HG03066 (cell line): ENCODE results near the gene GIMAP8.
"Not testable (repeated sequence)": the region's sequence is repeated elsewhere in the genome, so short reads cannot be mapped to it uniquely, and the experiment has no call there.

Source experiments
- ATAC-seq: cut with Tn5 transposase; IDR thresholded peaks from one replicate; pipeline ENCODE4 v1.9.1; 2021; ENCODE audit warnings: low read depth; ENCODE audit not compliant: unreplicated experiment

The GIMAP8 gene

DNA sequence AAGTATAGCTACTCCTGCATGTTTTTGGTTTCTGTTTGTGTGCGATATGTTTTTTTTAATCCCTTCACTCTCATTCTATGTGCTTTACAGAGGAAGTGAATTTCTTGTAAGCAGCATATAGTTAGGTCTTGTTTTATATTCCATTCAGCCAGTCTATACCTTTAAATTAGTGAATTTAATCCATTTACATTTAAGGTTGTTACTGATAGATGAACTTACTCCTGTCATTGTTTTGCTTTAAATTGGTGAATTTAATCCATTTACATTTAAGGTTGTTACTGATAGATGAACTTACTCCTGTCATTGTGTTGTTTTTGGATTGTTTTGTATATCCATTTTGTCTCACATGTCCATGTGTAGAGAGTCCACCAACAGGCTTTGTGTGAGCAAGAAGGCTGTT, 11.1 kb downstream of the GIMAP8 start:
- no peak for ATAC-seq

DNA sequence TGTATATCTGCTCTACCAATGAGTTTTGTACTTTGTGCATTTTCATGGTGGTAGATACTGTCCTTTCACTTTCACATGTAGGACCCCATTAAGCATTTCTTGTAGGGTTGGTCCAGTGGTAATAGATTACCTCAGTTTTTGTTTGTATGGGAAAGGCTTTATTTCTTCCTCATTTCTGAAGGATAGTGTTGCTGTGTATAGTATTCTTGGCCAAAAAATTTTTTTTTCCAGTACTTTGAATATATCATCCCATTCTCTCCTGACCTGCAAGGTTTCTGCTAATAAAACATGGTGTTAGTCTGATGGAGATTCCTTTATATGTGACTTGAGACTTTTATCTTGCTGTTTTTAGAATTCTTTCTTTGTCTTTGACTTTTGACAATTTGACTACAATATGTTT, 12.0 kb downstream of the GIMAP8 start:
- no peak for ATAC-seq

- ATAC-seq: no peak
Observed at GRCh38 chr7:150463461-150463860, 13.0 kb downstream of the GIMAP8 start.

GRCh38 chr7:150464962-150465361, 14.5 kb downstream of the GIMAP8 start:
- no peak for ATAC-seq

GRCh38 chr7:150465414-150465813, 15.0 kb downstream of the GIMAP8 start:
- no peak for ATAC-seq

DNA sequence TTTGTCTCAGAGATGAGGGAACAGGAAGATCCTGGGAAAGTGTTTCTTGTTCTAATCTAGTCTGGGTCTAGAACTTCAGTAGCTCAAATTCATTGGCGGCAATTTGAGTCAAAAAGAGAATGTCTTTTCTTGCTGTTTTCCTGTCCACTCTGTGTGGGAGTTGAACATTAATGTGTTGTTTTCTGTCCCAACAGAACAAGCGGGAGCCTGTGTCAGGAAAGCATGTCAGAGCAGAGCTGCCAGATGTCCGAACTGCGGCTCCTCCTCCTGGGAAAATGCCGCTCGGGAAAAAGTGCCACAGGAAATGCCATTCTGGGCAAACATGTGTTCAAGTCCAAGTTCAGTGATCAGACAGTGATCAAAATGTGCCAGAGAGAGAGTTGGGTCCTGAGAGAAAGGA, 16.0 kb downstream of the GIMAP8 start:
- ATAC-seq: no peak

GRCh38 chr7:150468241-150468640, 17.8 kb downstream of the GIMAP8 start:
- no peak for ATAC-seq

DNA sequence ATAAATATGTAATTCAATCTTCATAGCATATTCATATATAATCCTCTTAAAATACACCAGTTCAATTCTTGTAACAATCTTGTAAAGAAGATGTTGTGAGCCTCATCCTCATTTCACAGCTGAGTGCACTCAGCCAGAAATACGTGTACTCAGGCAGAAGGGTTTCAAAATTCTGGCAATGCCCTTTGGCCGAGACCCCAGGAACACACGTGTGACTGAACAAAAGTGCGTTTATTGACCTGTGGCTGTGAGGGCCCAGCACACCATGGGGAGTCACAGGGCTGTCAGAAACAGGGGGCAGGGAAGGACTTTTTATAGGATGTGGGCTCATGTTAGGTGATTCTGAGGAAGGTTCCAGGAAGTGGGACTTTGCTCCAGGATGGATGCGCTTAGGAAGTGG, 21.5 kb downstream of the GIMAP8 start:
- no peak for ATAC-seq

DNA sequence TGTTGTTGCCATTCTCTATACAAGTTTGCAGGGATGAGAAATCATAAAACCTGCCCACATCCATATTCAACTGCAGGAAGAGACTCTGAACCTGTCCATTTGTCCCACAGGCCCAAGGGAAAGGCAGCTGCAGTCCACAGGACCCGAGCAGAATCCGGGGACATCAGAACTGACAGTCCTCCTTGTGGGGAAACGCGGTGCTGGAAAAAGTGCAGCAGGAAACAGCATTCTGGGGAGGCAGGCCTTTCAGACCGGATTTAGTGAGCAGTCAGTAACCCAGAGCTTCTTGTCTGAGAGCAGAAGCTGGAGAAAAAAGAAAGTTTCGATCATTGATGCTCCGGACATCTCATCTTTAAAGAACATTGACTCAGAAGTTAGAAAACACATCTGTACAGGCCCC, 23.5 kb downstream of the GIMAP8 start:
- no peak for ATAC-seq

DNA sequence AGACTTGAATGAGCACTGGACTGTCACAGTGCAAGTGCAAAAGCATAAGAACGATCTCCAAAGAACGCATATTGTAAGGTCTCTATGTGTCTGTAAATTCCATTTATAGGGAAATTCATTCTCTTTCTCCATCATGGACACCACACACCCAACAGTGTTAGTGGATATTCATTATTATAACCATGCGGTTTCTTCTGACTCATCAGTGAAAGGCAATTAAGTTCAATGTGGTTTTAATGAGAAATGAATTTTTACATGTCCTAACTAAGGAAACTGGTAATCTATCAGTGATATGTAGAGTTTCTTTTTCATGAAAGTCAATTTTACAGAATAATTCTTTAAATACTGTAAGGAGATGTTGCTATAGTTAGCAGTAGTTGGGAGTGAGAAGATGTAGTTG, 25.9 kb downstream of the GIMAP8 start:
- ATAC-seq: no peak

DNA sequence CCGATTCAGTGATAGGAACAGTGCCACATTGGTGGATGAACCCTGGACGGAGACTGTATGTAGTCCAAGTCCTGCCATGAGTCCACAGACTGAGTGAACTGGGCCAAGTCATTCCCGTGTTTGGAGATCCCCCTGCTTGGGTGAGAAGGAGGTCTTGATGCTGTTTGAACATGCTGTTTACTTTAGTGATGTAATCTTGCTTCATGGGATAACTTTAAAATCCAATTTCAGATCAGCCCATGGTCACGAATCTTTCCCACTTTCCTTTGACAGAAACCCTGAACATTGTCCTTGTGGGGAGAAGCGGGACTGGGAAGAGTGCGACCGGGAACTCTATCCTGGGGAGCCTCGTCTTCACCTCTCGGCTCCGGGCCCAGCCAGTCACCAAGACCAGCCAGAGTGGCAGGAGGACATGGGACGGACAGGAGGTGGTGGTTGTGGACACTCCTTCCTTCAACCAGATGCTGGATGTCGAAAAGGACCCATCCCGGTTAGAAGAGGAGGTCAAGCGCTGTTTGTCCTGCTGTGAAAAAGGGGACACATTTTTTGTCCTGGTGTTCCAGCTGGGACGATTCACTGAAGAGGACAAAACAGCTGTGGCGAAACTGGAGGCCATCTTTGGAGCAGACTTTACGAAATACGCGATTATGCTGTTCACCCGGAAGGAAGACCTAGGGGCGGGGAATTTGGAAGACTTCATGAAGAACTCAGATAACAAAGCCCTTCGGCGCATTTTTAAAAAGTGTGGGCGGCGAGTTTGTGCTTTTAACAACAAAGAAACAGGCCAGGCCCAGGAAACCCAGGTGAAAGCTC, 26.6 kb downstream of the GIMAP8 start:
- no peak for ATAC-seq

GRCh38 chr7:150479023-150479716, 28.7 kb downstream of the GIMAP8 start:
- no peak for ATAC-seq

- no peak for ATAC-seq
Observed at GRCh38 chr7:150481186-150481920, 30.9 kb downstream of the GIMAP8 start.

DNA sequence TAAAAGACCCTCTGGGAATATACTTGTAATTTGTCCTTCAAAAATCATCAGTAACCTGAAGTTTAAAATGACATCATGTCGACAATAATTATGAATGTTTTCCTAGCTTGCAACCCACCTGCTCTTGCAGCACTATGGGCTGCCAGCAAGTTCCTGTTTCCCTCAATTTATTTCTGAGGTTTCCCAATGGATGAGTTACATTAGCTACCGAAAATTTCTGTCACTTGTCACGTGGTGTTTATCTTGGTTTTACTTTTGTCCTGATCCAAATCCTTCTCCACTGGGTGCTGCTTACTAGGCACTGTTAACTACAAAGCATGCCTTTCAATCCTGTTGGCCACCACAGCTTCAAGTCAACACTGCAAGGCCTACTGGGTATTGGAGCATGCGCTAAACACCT, 31.5 kb downstream of the GIMAP8 start:
- no peak for ATAC-seq

GRCh38 chr7:150483514-150483913, 33.1 kb downstream of the GIMAP8 start:
- not testable (repeated sequence) for ATAC-seq

- not testable (repeated sequence) for ATAC-seq
Observed at GRCh38 chr7:150484071-150484470, 33.6 kb downstream of the GIMAP8 start.

DNA sequence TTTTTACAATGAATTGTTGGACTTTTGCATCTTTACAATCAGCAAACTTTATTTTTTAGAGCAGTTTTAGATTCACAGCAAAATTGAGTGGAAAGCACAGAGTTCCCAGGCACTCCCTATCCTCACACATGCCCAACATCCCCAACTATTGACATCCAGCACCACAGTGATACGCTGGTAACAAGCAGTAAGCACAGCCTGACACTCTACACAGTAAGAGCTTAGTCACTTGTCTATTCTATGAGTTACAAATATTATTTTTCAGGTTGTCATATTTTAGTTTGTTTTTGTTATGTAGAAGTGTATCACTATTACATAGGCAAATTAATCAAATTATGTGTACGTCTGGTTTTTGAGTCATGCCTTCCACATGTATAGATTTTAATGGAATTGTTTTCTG, 37.2 kb downstream of the GIMAP8 start:
- no peak for ATAC-seq

GRCh38 chr7:150489782-150490181, 39.4 kb downstream of the GIMAP8 start:
- no peak for ATAC-seq

- ATAC-seq: not testable (repeated sequence)
Observed at GRCh38 chr7:150493442-150493841, 43.0 kb downstream of the GIMAP8 start.

GRCh38 chr7:150502519-150502918, 52.1 kb downstream of the GIMAP8 start:
- no peak for ATAC-seq

DNA sequence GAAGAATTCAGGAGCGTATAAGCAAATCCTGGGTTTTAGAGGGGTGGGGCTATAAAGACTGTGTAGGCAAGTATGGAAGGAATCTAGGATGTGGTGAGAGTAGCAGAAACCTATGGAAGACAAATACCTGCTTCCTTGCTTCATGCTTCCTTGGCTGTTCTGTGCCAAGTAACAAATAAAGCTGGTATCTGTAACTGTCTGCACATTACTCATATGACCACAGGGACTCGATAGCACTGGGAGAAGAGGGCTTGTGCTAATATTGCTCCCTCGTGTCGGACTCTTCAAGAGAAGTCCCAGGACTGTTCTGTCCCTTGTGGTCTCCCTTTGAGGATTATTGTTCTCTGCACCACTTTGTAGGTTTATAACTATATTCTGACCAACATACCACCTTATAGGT, 52.7 kb downstream of the GIMAP8 start:
- no peak for ATAC-seq
